ENCODE results near the gene TGFBR2.

TGFBR2 gene

GRCh38 chr3:30719536-30719935 lies 113.1 kb downstream of the TGFBR2 start:
- Histone ChIP-seq H3K9me3 (ENCODE audit: insufficient read depth, low read depth, low read length) (no peaks in the 10 kb centered on the region), H2BK12ac (ENCODE audit: low read length) (no peak overlapping the region), H2AK5ac (ENCODE audit: low read length) (no peak overlapping the region), H3K4me3 (ENCODE audit: low read depth, low read length) (no peak overlapping the region), H2AFZ (ENCODE audit: insufficient read depth, low read length, poor library complexity) (no peak overlapping the region), H4K12ac (ENCODE audit: low read depth, low read length) (no peak overlapping the region), H2BK120ac (ENCODE audit: insufficient read depth, low read length, poor library complexity) (no peak overlapping the region), H3K23ac (ENCODE audit: low read length) (no peak overlapping the region), H2BK5ac (ENCODE audit: low read depth, low read length, poor library complexity) (no peak overlapping the region), H3K4me2 (ENCODE audit: low read length) (no peak overlapping the region), H4K91ac (ENCODE audit: low read depth, low read length) (no peak overlapping the region), H3K27ac (ENCODE audit: low read depth, low read length) (no peak overlapping the region), H3K79me1 (ENCODE audit: low read length) (no peaks in the 10 kb centered on the region), H3K18ac (ENCODE audit: low read length) (no peak overlapping the region), H3K9ac (ENCODE audit: low read length) (no peak overlapping the region), H4K8ac (ENCODE audit: low read depth, low read length) (no peak overlapping the region), H3K27me3 (ENCODE audit: insufficient read depth, low read length) (no peaks in the 10 kb centered on the region), H3K14ac (ENCODE audit: low read length) (no peak overlapping the region), H3K4ac (ENCODE audit: low read depth, low read length) (no peak overlapping the region), H3K79me2 (ENCODE audit: control insufficient read depth, insufficient read depth, low read length, poor library complexity) (no peaks in the 10 kb centered on the region), H3K4me1 (ENCODE audit: control insufficient read depth in 1 of 2, insufficient read depth in 2 of 2, low read length in 2 of 2) (no peaks in the 10 kb centered on the region), H3K36me3 (ENCODE audit: control insufficient read depth in 1 of 2, insufficient read depth in 2 of 2, low read length in 2 of 2) (no peaks in the 10 kb centered on the region)
- WGBS (ENCODE audit: extremely low coverage, insufficient coverage, insufficient read length): no CpG with 5 or more reads among the region's 3 CpGs
- DNase-seq: peak in 1 of 2 donors; percentile 42

- H3K79me2 ChIP-seq (ENCODE audit: control insufficient read depth, insufficient read depth, low read length, poor library complexity): no peaks in the 10 kb centered on the region
- no peak overlapping the region for H3K18ac ChIP-seq (ENCODE audit: low read length)
- no peaks in the 10 kb centered on the region for H3K4me1 ChIP-seq (ENCODE audit: control insufficient read depth in 1 of 2, insufficient read depth in 2 of 2, low read length in 2 of 2)
- no peak overlapping the region for H4K8ac ChIP-seq (ENCODE audit: low read depth, low read length)
- H2BK5ac ChIP-seq (ENCODE audit: low read depth, low read length, poor library complexity): no peak overlapping the region
- no peak overlapping the region for H4K91ac ChIP-seq (ENCODE audit: low read depth, low read length)
- no peaks in the 10 kb centered on the region for H3K79me1 ChIP-seq (ENCODE audit: low read length)
- no peak overlapping the region for H3K4ac ChIP-seq (ENCODE audit: low read depth, low read length)
- no peak overlapping the region for H3K27ac ChIP-seq (ENCODE audit: low read depth, low read length)
- H4K12ac ChIP-seq (ENCODE audit: low read depth, low read length): no peak overlapping the region
- H2BK12ac ChIP-seq (ENCODE audit: low read length): no peak overlapping the region
- H3K4me2 ChIP-seq (ENCODE audit: low read length): no peak overlapping the region
- H3K27me3 ChIP-seq (ENCODE audit: insufficient read depth, low read length): no peaks in the 10 kb centered on the region
- no peak overlapping the region for H3K9ac ChIP-seq (ENCODE audit: low read length)
- no peak overlapping the region for H2AK5ac ChIP-seq (ENCODE audit: low read length)
- no CpG with 5 or more reads among the region's 5 CpGs for WGBS (ENCODE audit: extremely low coverage, insufficient coverage, insufficient read length)
- H3K23ac ChIP-seq (ENCODE audit: low read length): no peak overlapping the region
- no peaks in the 10 kb centered on the region for H3K36me3 ChIP-seq (ENCODE audit: control insufficient read depth in 1 of 2, insufficient read depth in 2 of 2, low read length in 2 of 2)
- no peak overlapping the region for H2BK120ac ChIP-seq (ENCODE audit: insufficient read depth, low read length, poor library complexity)
- DNase-seq: peak in 1 of 2 donors; percentile 40
- H3K4me3 ChIP-seq (ENCODE audit: low read depth, low read length): no peak overlapping the region
- no peak overlapping the region for H2AFZ ChIP-seq (ENCODE audit: insufficient read depth, low read length, poor library complexity)
- no peak overlapping the region for H3K14ac ChIP-seq (ENCODE audit: low read length)
- no peaks in the 10 kb centered on the region for H3K9me3 ChIP-seq (ENCODE audit: insufficient read depth, low read depth, low read length)
Observed at GRCh38 chr3:30720586-30721313, 114.3 kb downstream of the TGFBR2 start.

DNA sequence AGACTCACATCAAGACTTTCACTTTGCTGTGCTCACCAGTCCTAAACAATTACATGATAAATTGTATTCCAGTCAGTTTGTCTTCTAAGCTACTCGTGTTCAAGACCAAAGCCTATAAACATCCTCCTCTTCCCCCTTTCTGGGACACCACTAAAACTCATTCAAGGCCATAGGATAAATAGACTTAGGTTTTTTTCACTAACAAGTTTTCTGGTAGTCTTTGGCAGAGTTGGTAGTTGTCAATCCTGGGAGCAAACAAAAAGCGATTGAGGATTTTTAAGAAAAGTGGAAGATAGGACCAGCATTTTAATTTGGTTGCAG lies 114.9 kb downstream of the TGFBR2 start:
- Histone ChIP-seq H2AFZ (ENCODE audit: insufficient read depth, low read length, poor library complexity) (no peak overlapping the region), H3K36me3 (ENCODE audit: control insufficient read depth in 1 of 2, insufficient read depth in 2 of 2, low read length in 2 of 2) (no peaks in the 10 kb centered on the region), H3K27me3 (ENCODE audit: insufficient read depth, low read length) (no peaks in the 10 kb centered on the region)

DNA sequence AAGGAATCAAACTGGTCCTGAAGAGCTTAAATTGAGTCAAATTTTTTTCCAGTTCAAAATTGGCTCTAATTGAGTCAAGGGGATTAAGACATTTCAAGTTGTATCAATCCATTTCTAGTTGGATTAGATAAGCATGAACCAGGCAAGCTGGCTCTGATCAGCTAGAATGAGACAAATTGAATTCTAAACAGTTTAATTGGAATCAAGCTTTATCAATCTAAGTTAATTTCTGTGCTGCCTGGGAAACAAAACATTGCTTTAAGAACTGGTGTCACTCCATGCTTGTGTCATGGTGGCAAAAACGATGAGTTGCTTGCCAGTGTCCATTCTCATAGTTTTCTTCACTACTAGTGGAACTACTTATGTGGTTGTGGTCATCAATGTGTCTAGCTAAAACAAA lies 116.8 kb downstream of the TGFBR2 start:
- Histone ChIP-seq H3K79me2 (ENCODE audit: control insufficient read depth, insufficient read depth, low read length, poor library complexity) (no peaks in the 10 kb centered on the region), H3K4me2 (ENCODE audit: low read length) (no peak overlapping the region), H3K9me3 (ENCODE audit: insufficient read depth, low read depth, low read length) (no peaks in the 10 kb centered on the region), H2AFZ (ENCODE audit: insufficient read depth, low read length, poor library complexity) (no peak overlapping the region), H3K79me1 (ENCODE audit: low read length) (no peaks in the 10 kb centered on the region), H2BK12ac (ENCODE audit: low read length) (no peak overlapping the region), H3K27ac (ENCODE audit: low read depth, low read length) (no peak overlapping the region), H3K14ac (ENCODE audit: low read length) (no peak overlapping the region), H3K23ac (ENCODE audit: low read length) (no peak overlapping the region), H3K9ac (ENCODE audit: low read length) (no peak overlapping the region), H3K27me3 (ENCODE audit: insufficient read depth, low read length) (no peaks in the 10 kb centered on the region), H4K12ac (ENCODE audit: low read depth, low read length) (no peak overlapping the region), H3K4me1 (ENCODE audit: control insufficient read depth in 1 of 2, insufficient read depth in 2 of 2, low read length in 2 of 2) (no peaks in the 10 kb centered on the region), H3K18ac (ENCODE audit: low read length) (no peak overlapping the region), H4K8ac (ENCODE audit: low read depth, low read length) (no peak overlapping the region), H2BK120ac (ENCODE audit: insufficient read depth, low read length, poor library complexity) (no peak overlapping the region), H2BK5ac (ENCODE audit: low read depth, low read length, poor library complexity) (no peak overlapping the region), H3K4ac (ENCODE audit: low read depth, low read length) (no peak overlapping the region), H2AK5ac (ENCODE audit: low read length) (no peak overlapping the region), H3K36me3 (ENCODE audit: control insufficient read depth in 1 of 2, insufficient read depth in 2 of 2, low read length in 2 of 2) (no peaks in the 10 kb centered on the region), H3K4me3 (ENCODE audit: low read depth, low read length) (no peak overlapping the region), H4K91ac (ENCODE audit: low read depth, low read length) (no peak overlapping the region)
- WGBS (ENCODE audit: extremely low coverage, insufficient coverage, insufficient read length): no CpG with 5 or more reads among the region's 1 CpG
- no peak for DNase-seq

More for the DNA sequence above, 114.9 kb downstream of the TGFBR2 start:
- Histone ChIP-seq H3K23ac (ENCODE audit: low read length) (no peak overlapping the region), H4K12ac (ENCODE audit: low read depth, low read length) (no peak overlapping the region), H4K91ac (ENCODE audit: low read depth, low read length) (no peak overlapping the region), H3K4me1 (ENCODE audit: control insufficient read depth in 1 of 2, insufficient read depth in 2 of 2, low read length in 2 of 2) (no peaks in the 10 kb centered on the region), H2BK120ac (ENCODE audit: insufficient read depth, low read length, poor library complexity) (no peak overlapping the region), H2AK5ac (ENCODE audit: low read length) (no peak overlapping the region), H3K79me2 (ENCODE audit: control insufficient read depth, insufficient read depth, low read length, poor library complexity) (no peaks in the 10 kb centered on the region), H2BK12ac (ENCODE audit: low read length) (no peak overlapping the region), H4K8ac (ENCODE audit: low read depth, low read length) (no peak overlapping the region), H3K4me3 (ENCODE audit: low read depth, low read length) (no peak overlapping the region), H3K4me2 (ENCODE audit: low read length) (no peak overlapping the region), H3K18ac (ENCODE audit: low read length) (no peak overlapping the region), H3K79me1 (ENCODE audit: low read length) (no peaks in the 10 kb centered on the region), H3K14ac (ENCODE audit: low read length) (no peak overlapping the region), H3K4ac (ENCODE audit: low read depth, low read length) (no peak overlapping the region), H3K9ac (ENCODE audit: low read length) (no peak overlapping the region), H2BK5ac (ENCODE audit: low read depth, low read length, poor library complexity) (no peak overlapping the region), H3K9me3 (ENCODE audit: insufficient read depth, low read depth, low read length) (no peaks in the 10 kb centered on the region), H3K27ac (ENCODE audit: low read depth, low read length) (no peak overlapping the region)
- DNase-seq: no peak
- WGBS (ENCODE audit: extremely low coverage, insufficient coverage, insufficient read length): no CpG with 5 or more reads among the region's 2 CpGs
